ENCODE data around the gene KRTAP5-8.
"Not testable (repeated sequence)": the region's sequence is repeated elsewhere in the genome, so short reads cannot be mapped to it uniquely, and the experiment has no call there.

KRTAP5-8 gene

GRCh38 chr11:71543866-71544265, 6.0 kb downstream of the KRTAP5-8 start:
- no peak for DNase-seq (ENCODE audit: low spot score)

GRCh38 chr11:71544525-71545214, 6.8 kb downstream of the KRTAP5-8 start:
- no peak for DNase-seq (ENCODE audit: low spot score)

DNA sequence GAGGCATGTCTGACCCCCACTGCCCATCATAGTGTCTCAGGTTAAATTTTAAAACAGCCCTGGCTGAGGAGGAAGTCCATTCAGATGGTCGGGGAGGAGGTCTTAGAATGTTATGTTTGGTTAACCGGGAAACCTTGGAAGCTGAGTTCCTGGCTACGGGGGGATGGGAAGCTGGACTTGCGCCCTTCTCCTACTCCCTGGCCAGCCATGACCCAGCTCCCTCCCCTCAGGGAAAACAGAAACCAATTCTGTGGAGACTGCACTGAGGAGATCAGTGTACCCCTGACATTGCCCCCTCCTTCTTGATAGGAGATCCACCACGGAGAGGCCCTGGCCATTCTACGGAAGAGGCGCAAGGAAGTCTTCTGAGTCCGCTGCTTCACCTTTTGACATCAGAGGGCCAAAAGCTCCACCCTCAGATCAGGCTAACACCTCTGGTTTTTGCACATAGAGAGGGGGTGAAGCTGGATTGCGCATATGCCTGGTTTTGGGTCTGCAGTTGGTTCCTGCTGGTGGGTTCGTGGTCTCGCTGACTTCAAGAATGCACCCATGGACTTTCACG, 7.7 kb downstream of the KRTAP5-8 start:
- DNase-seq (ENCODE audit: low spot score), result no peak

DNA sequence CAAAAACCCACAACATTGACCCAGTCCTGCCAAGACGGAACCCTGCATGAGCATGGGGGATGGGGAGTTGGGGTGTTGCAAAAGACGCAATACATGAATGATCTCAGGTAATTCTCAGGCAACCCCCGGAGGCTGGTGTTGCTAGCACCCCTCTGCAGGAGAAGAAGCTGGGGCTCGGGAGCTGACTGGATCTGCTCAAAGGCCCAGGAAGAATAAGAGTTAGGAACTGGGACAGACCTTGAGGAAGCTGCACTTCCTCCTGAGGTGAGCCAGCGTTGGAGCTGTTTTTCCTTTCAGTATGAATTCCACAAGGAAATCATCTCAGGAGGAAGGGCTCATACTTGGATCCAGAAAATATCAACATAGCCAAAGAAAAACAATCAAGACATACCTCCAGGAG, 10.3 kb downstream of the KRTAP5-8 start, which contains the start of gene KRTAP5-9:
Gene KRTAP5-9, plus strand, starts transcription at position 301 of the 400 bp plus-strand sequence. CDS start 238 bp downstream, outside the sequence.
- no peak for DNase-seq (ENCODE audit: low spot score)

DNA sequence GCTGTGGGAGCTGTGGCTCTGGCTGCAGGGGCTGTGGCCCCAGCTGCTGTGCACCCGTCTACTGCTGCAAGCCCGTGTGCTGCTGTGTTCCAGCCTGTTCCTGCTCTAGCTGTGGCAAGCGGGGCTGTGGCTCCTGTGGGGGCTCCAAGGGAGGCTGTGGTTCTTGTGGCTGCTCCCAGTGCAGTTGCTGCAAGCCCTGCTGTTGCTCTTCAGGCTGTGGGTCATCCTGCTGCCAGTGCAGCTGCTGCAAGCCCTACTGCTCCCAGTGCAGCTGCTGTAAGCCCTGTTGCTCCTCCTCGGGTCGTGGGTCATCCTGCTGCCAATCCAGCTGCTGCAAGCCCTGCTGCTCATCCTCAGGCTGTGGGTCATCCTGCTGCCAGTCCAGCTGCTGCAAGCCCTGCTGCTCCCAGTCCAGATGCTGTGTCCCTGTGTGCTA, 10.9 kb downstream of the KRTAP5-8 start:
- no peak for DNase-seq (ENCODE audit: low spot score)

DNA sequence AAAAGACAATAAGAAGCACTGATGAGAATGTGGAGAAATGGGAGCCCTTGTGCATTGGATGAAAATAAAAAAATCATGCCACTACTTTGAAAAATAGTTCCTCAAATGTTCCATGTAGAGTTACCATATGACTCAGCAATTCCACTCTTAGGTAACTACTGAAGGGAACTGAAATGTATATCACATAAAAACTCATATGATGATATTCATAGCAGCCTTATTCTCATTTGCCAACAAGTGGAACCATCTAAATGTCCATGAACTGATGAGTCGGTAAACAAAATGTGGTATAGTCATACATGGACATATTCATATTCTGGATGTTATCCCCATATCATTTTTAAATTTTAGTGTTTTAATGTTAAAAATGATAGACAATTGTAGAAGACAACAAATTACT, 13.9 kb downstream of the KRTAP5-8 start:
- DNase-seq (ENCODE audit: low spot score), result no peak

GRCh38 chr11:71554996-71555395, 17.2 kb downstream of the KRTAP5-8 start:
- DNase-seq (ENCODE audit: low spot score), result no peak

DNA sequence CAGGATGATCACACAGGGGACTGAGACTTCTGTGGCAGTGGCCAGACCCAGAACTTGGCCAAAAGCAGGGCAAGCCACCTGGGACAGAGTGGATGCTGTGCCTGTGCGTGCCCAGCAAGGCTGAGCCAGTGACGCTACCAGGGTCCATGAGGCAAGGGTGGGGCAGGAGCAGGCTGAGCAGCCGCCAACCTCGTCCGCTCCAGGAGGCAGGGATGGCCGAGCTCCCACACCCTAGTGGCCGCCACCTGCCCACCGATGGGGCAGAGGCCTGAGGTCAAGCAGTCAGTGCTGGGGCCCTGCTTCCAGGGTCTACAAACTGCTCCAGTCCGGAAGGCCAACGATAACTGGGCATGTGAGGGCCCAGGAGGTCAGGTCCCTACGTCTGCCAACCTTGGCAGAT, 17.7 kb downstream of the KRTAP5-8 start:
- DNase-seq (ENCODE audit: low spot score), result no peak

DNA sequence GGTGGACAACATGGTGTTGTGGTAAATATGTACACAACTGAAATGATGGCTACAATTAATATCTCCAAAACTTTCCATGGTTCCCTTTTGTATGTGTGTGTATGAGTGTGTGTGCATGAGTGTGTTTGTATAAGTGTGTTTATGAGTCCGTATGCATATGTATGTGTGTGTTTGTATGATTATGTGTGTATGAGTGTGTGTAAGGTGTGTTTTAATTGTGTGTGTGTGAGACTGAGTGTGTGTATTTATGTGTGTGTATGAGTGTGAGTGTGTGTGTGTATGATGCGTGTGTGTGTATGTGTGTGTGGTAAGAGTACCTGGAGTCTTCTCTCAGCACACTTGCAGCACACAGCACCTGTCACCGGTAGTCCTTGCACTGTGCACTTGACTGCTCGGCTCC, 18.2 kb downstream of the KRTAP5-8 start:
- DNase-seq (ENCODE audit: low spot score), result no peak

DNA sequence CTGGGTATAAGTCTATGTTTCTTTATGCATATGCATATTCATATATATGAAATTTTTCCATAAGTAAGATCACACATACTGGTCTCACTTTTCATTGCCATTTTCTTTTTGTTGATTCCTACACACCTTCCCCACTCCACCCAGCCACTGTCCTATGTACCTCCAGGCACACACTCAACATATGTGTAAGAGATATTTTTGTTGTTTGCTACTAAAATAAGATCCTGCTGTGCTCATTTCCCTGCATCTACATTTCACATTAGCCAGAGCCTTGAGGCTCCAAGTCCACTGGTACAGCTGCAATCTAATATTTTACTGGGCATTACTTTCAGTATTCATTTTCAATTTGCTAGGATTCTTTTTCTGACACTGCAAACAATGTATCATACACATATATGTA, 19.4 kb downstream of the KRTAP5-8 start:
- DNase-seq (ENCODE audit: low spot score), result no peak

- no peak for DNase-seq (ENCODE audit: low spot score)
Measured at GRCh38 chr11:71558996-71559395, 21.2 kb downstream of the KRTAP5-8 start.

GRCh38 chr11:71562120-71562519, 24.3 kb downstream of the KRTAP5-8 start:
- no peak for DNase-seq (ENCODE audit: low spot score)

DNA sequence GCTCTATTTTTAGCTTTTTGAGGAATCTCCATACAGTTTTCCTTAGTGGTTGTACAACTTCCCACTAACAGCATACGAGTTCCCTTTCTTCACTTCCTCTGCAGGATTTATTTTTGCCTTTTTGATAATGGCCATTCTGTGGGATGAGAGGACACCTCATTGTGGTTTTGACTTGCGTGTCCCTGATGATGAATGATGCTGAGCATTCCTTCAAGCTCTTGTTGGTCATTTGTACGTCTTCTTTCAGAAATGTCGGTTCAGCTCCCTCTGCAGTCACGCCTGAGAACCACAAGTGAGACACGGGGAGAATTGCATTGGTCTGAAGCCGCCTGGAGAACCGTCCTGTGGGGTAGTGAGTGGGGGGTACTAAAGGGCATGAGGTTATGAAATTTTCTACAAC, 25.6 kb downstream of the KRTAP5-8 start:
- peak; percentile 79 for DNase-seq (ENCODE audit: low spot score)

DNA sequence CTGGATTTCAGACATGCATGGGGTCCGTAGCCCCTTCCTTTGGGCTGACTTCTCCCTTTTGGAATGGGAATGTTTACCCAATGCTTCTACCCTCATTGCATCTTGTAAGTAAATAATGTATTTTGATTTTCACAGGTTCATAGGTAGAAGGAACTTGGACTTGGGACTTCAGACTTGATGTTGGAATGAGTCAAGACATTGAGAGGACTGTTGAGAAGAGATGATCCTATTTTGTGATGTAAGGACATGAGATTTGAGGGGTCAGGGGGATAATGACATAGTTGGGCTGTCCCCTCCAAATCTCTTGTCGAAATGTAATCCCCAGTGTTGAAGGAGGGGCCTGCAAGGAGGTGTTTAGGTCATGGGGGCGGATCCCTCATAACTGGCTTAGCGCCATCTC, 26.6 kb downstream of the KRTAP5-8 start:
- DNase-seq (ENCODE audit: low spot score), result no peak

DNA sequence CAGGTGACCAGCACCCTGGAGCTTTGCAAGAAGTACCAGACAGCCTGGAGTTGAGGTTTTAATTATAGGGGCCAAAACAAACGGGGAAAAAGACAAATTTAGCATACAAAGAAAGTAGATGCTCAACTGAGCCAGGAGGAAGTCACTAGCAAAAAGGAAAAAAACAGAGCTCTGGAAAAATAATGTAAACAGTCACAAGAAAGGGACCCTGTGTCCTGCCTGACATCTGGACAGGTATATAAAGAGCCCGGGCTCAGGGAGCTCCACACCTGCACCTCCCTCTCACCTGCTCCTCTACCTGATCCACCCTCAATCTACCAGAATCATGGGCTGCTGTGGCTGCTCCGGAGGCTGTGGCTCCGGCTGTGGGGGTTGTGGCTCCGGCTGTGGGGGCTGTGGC, 27.4 kb downstream of the KRTAP5-8 start, which contains the start of gene KRTAP5-10:
Gene KRTAP5-10, plus strand, starts transcription at position 301 of the 400 bp plus-strand sequence. Its CDS starts 25 bp downstream, at position 326.
- DNase-seq (ENCODE audit: low spot score), result no peak

DNA sequence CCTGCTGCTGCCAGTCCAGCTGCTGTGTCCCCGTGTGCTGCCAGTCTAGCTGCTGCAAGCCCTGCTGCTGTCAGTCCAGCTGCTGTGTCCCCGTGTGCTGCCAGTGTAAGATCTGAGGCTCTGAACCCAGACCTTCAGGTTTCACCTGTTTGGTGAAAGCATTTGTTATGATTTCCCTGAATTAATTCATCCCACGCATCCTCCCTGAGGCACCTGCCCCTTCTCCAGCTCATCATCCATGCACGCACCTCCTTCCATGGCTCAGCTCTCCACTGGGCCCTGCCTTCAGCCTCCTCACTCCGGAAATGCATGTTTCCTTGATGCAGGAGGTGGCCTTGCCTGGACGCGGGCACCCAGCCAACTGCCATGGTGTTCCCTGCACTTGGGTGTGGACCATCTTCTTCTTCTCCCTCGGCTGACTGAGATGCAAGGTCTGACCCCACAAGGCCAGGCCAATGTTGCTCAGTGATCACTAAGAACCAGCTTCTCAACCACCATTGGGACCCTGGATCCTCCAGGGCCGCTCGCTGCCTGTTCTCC, 28.3 kb downstream of the KRTAP5-8 start:
- no peak for DNase-seq (ENCODE audit: low spot score)

- DNase-seq (ENCODE audit: low spot score), result not testable (repeated sequence)
Measured at GRCh38 chr11:71566626-71567599, 29.1 kb downstream of the KRTAP5-8 start.

GRCh38 chr11:71567633-71568032, 29.8 kb downstream of the KRTAP5-8 start:
- not testable (repeated sequence) for DNase-seq (ENCODE audit: low spot score)

GRCh38 chr11:71568704-71569349, 31.0 kb downstream of the KRTAP5-8 start:
- DNase-seq (ENCODE audit: low spot score), result no peak

DNA sequence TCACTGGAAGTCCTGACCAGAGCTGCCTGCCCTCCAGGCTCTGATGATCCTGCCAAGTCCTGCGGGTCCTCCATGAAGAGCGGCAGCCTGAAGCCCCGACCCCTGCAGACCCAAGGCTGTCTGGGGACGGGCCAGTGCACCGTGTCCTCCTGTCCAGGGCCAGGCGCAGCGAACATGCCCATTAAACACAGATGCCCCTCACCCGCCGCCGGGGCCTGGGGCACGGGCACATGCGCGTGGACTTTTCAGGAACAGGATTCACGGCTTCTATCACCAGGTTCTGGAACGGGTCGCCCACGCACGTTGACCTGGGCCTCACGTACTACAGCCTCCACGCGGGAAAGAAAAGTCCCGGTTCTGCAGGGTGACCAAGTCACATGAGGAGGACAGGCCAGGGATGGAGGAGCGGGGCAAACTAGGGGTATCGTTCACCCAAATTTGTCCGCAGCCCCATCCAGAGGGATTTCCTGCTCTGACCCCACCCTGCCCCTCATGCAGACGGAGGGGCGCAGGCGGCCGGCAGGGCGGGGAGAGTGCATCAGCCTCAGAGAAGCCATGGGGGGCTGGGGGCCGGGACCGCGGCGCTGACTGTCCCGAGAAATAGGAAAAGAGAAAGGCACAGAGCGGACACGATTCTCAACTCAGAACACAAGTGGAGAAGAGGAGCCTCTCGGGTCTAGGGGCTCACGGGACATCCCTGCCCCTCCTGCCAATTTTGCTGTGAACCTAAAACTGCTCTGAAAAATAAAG, 33.5 kb downstream of the KRTAP5-8 start:
- DNase-seq (ENCODE audit: low spot score), result not testable (repeated sequence)

DNA sequence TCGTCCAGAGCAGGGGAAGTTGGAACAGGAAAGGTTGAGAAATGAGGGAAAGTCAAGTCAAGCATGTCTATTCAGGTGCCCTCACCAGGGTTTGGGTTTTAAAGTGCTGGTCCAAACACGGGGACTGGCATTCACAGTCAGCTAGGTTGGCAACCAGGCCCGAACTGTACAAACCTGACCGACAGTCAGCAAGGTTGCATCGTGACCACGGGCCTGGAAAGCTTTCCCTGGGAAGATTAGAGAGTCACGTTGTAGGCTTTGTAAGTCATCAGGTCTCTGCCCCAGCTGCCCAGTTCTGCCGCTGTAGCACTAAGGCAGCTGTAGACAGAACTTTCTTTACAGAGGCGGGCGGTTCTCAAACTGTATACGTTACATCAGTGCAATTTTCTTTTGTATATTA, 35.0 kb downstream of the KRTAP5-8 start:
- no peak for DNase-seq (ENCODE audit: low spot score)

Measured in AG08396 (cell line).